Inflammatory macrophage treated with lipopolysaccharide for 4 hours (primary cell): ENCODE results near the gene TXNL4A.

Experiments
- DNase-seq: peaks from one replicate; pipeline ENCODE4 v3.0.0-alpha.2; 2020

Gene TXNL4A

DNA sequence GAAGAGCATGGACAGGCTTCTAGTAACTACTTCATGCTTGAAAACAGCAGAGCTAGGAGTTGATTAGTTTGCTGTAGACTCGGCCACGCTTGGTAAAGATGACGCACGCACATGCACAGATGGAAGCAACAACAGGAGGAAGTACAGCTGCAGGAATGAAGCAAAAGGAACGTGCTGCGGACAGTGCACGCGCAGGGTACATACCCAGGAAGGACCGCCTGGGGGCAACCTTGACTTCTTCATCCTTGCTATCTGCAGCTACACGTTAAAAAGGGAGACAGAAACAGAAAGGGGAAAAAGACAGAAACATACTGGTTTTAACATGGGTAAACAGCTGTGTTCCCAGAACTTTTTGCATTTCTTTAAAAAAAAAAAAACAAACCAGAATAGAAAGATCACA lies 54.6 kb downstream of the TXNL4A start:
- no peak for DNase-seq

GRCh38 chr18:79932907-79933306 lies 55.5 kb downstream of the TXNL4A start:
- no peak for DNase-seq

GRCh38 chr18:79931475-79931874 lies 56.9 kb downstream of the TXNL4A start:
- no peak for DNase-seq

- DNase-seq = no peak
These were observed 58.2 kb downstream of the TXNL4A start for GRCh38 chr18:79930020-79930642.

DNA sequence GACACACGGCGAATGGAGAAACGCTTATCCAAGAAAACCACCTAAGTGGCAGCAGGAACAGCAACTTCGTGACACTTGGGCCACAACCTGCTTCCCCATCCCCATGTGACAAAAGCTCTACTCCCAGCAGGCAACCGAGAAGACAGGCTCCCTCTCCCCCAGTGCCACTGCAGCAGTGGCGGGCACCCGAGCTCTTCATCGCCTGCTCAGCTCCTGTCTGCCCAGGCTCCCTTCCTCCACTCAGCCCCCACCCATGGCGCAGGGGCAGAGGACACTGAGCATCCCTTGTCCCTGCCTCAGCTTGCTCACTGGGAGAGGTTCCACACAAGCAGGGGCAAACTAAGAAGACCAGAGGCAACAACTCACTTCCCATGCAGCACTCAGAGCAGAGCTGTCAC lies 59.8 kb downstream of the TXNL4A start:
- DNase-seq = no peak

GRCh38 chr18:79927607-79928562 lies 60.5 kb downstream of the TXNL4A start:
- DNase-seq = no peak

DNA sequence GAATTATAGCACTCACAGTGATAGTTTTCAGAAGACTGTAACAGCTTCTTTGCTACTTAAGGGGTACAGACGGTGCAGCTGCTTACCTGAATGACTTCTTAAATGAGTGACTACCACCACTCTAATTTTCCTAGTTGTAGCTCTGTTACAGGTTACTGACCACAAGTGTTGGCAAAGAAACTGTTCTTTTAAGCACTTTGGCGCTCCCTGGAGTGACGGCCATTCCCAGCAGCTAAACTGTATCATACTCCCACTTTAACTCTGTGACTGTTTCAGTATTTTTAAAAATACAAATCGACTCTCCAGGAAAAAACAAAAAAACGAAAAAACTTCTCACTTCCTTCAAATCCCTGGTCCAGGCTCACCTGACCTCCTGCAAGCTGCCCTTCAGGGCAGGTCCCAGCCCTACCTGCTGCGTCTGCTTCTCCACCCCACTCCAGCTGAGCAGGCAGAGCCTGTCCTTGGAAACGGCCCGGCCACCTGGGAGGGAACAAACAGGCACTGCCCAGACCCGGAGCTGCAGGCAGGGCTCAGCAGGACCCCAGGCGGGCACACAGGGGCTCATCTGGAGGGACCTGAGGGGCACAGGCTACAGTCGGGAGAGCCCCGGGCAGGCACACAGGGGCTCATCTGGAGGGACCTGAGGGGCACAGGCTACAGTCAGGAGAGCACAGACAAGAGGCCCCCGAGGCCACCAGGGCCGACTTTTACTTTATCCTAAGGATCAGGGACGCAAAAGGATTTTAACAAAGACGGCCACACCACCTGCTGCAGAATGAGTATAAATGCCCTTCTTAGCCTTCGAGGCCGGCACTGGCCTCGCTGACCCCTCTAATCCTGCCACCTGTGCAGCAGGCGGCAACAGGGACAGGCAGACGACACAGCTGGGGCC lies 61.4 kb downstream of the TXNL4A start:
- no peak for DNase-seq

DNA sequence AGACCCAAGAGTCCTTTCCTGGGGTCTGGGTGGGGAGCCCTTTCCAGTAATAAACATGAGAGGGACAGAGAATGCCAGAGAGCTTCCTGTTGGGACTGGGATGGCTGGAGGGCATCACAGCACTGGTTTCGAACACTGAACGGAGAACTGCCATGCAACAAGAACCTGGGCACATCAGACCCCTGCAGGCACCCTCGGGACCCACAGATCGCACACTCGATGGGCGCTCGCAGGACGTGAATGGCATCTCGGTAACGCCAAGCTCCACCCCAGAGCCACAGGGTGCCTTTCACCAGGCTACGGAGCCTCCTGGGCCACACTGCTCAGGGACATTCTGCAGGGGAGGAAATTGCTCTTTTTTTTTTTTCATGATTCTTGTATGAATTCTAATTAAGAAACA lies 62.1 kb downstream of the TXNL4A start:
- DNase-seq = no peak

DNA sequence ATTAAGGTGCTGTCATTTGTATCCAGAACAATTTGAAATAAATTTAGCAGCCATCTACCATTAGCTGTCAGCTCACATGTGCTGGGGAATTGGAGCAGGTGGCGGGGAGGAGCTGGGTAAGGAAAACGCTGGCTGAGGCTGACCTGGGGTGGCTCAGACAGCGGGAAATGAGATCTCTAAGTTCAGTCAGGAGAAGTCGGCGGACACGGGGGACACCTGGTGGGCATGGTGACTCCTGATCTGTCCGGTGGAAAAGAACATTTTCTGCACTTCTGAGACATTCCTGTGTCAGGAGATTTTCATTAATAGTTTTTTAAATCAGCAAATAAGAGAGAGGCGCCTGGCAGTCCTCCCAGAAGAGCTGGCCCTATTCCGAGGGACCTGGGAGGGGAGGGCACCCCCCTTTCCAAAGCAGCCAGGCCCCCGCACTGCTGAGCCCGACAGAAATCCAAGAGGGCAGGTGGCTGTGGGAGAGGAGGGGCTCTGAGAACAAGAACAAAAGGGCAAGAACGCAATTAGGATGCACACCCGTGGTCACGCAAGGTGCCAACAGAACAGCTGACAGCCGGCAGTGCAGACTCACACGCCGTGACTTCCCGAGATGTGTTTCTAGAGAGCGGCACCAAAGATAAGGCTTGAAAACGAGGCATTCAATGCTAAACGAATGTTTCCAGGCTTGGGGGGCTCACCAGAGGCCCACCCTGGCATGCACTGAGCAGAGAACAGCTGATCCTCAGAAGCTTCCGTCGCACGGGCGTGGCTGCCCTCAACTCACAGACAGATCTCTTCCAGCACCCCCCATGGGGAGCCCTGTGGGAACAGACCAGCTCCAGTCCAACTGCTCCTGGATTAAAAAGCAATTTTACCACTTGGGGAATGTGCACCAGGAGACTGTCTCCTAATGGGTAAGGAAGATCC lies 63.3 kb downstream of the TXNL4A start:
- DNase-seq = no peak

DNA sequence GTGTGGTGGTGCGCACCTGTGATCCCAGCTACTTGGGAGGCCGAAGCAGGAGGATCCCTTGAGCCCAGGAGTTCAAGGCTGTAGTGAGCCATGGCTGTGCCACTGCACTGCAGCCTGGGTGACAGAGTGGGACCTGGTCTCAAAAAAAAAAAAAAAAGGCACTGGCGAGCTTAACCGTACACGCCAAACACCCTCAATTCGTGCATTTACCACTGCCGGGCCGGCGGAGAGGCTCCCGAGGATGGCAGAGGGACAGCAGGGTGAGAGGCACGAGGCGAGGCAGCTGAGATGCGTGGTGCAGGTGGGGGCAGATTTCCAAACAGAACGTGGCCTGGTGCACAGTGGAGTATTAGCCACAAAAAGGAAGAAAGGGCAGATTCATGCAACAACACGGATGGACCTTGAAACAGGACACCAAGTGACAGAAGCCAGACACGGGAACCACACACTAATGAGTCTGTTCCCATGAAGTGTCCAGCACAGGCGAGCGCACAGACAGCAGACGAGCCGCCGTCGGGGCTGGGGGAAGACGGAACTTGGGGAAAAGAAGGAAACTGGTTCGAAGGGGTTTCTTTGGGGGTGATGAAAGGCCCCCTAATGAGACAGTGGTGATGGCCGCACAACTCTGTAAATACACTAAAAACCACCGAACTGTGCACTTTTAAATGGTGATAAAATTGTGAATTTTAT lies 64.3 kb downstream of the TXNL4A start:
- DNase-seq = no peak

GRCh38 chr18:79922971-79923411 lies 65.4 kb downstream of the TXNL4A start:
- no peak for DNase-seq

DNA sequence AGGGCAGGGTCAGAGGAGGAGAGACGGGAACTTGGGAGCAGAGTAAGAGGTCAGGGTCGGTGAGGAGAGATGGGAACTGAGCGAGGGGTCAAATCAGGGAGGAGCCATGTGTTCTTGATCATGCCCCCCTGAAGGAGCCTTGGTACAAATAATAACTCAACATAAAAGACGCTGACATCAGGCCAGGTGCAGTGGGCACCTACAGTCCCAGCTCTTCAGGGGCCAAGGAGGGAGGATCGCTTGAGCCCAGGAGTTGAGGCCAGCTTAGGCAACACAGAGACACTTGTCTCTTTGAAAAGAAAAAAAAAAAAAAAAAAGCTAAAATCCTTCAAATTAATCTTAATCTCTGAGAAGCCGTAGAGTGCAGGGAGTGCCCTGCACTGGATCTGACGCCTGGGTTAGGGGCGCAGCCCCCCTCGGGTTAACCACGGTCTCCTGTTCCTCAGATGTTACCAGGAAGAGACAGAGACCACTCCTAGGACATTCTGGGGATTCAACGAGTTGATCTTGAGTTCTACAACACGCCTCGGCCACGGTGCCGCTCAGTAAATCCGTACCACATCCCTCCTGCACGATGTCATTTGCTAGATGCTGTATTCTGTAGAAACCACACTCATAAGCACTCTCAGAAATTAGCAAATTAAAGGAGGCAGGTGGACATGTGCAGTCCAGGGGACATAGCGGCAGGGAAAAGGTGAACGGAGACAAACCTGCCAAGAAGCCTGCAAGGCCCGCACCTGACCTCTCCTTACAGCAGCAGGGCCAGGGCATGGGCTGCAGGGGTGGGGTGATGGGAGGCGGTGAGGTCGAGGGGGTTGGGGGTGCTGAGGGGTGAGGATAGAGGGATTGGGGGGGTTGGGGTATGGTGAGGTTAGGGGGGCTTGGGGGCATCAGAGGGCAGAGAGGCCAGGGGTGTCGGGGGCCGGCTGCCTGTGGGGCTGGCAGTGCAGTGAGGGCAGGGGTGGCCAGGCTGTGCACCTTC lies 66.1 kb downstream of the TXNL4A start:
- DNase-seq = no peak
